Measurements from ENCODE around the gene CLIC5.

Gene CLIC5

DNA sequence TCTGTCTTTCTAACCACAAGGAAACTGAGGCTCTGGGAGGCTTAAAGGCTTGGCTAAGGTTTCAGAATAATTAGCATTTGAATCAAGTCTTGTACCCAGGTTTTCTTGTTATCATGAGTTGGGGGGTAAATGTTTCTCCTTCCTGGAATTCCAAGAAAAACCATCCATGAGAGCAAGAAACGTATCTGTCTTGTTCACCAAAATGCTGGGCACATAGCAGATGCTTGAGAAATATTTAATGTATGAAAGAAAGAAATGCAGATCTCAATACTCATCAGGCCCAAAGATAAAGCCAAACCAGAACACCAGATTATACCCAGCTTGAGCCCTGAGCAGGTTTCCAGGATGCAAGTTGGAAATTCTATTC lies 164.6 kb downstream of the CLIC5 start:
- H3K27ac Mint-ChIP-seq = peak overlapping the region in 1 of 2 donors; percentile 22

DNA sequence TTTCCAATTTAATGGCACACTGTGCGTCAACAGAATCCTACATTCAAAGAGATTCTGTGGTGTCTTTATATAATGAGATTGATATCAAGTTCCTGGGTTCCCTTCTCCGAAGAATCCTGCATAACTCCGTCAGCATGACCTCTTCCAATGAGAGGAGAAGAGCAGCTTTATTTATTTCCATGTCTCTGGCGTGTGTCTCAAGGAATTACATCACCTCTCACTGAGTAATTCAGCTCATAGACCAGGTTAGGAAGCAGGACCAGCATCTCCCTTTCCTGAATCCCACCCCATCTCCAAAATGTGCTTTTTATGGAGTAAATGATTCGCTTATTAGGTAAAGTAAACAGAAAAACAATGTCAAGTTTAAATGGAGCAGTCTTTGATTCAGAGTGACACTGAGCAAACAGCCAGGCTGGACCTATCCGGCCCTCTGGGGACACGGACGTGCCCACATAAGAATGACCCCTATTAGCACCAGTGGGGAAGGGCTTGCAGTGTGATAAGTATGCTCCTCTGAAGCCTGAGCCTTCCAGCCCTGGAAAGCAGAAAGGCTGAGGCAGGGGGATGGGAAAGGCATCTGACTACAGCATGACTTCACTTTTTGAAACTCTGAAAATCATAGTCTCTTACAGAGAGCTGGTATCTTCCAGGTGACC lies 165.2 kb downstream of the CLIC5 start:
- no peaks in the 10 kb centered on the region for H3K4me1 Mint-ChIP-seq
- no peak overlapping the region for H3K27ac Mint-ChIP-seq
- H3K4me3 Mint-ChIP-seq = no peak overlapping the region
- no peaks in the 10 kb centered on the region for H3K9me3 Mint-ChIP-seq
- peaks cover 18% of the 10 kb centered on the region for H3K27me3 Mint-ChIP-seq
- no peak for DNase-seq
- no peak for ATAC-seq

More for the DNA sequence above, 164.6 kb downstream of the CLIC5 start:
- Mint-ChIP-seq H3K4me3 (no peak overlapping the region), H3K4me1 (no peaks in the 10 kb centered on the region), H3K27me3 (peaks cover 18% of the 10 kb centered on the region), H3K9me3 (no peaks in the 10 kb centered on the region)
- ATAC-seq = no peak
- no peak for DNase-seq

DNA sequence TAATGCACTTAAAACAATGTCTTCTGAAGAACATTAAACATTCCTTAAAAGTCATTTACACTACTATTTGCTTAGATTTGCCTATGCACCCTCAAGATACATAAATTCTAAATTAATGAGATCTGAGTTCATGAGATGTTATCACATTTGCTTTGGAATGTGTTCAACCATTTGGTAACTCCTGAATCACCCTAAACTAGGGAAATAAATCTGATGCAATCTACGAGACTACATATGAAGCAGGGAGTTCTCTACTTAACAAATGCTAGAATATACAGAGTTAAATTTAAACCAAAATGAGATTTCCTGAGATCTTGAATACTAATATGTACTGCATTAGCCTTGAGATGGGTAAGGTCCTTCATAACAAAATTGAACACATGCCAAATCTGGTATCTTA lies 170.1 kb downstream of the CLIC5 start:
- DNase-seq = no peak

DNA sequence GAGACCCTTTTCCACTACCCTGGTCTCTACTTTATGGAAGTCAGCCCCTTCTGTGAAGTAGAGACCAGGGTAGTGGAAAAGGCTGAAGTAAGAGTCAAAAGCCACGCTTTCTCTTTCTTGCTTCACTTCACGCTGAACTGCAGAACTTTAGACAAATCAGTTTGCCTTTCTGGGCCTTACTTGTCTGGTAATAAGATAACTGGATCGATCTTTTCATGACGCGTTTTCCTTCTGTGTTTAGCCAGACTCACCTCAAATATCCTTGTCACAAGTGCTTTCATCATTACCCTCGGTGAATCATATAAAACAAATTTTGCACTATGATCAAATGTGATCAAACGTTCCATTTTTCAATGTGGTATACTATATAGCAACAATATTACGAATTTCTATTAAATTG lies 170.7 kb downstream of the CLIC5 start:
- ATAC-seq (no peak), DNase-seq (no peak)
- H3K4me3 Mint-ChIP-seq = no peak overlapping the region
- no peaks in the 10 kb centered on the region for H3K27me3 Mint-ChIP-seq
- no peaks in the 10 kb centered on the region for H3K4me1 Mint-ChIP-seq
- no peak overlapping the region for H3K27ac Mint-ChIP-seq
- no peaks in the 10 kb centered on the region for H3K9me3 Mint-ChIP-seq

More for the DNA sequence above, 170.1 kb downstream of the CLIC5 start:
- H3K4me1 Mint-ChIP-seq = no peaks in the 10 kb centered on the region
- H3K9me3 Mint-ChIP-seq = no peaks in the 10 kb centered on the region
- H3K4me3 Mint-ChIP-seq = no peak overlapping the region
- H3K27ac Mint-ChIP-seq = no peak overlapping the region
- H3K27me3 Mint-ChIP-seq = no peaks in the 10 kb centered on the region
- ATAC-seq = no peak

DNA sequence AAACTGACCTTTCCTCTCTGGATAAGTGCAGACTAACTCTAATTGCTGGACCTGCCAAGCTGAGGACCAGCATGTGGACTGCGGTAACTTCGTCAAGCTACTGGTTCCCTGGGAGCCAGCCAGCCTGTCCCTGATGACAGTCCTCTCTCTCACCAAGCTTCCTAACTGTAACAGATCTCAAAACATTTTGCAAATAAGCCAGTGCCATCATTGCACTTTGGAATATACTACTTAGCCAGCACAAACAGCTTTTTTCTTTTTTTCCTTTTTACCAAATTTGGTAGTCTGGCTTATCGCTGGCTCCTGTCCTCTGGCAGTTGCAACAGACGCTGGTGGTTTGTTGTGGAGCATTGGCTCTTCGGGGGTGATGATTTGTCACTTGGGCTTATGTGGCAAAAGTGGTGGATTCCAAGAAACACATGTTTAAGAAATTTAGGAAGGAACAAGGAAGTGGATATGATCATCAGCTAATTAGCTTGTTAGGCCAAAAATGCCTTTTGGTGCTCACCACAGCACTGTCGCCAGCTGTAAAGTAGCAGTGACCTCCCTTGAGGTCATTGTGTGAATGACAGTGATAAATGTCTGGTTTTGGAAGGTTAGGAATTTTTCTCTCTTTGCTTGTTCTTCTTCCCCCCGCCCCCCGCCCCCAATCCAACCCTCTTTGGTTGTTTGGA lies 171.7 kb downstream of the CLIC5 start:
- no peak overlapping the region for H3K27ac Mint-ChIP-seq

DNA sequence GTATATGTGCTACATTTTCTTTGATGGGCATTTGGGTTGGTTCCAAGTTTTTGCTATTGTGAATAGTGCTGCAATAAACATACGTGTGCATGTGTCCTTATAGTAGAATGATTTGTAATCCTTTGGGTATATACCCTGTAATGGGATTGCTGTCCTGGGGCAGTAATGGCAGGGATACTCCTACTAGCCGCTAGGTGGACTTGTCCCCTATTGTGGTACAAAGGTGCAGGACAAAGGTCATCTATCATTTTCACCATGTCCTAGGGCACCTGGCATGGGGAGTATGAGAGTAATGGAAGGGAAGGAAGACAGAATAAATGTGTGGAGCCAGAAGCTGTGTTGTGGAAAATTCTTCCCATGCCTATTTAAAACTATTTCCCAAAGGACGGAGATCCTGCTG lies 174.6 kb downstream of the CLIC5 start:
- no peak overlapping the region for H3K27ac Mint-ChIP-seq
- H3K4me1 Mint-ChIP-seq = peaks cover 16% of the 10 kb centered on the region
- ATAC-seq (no peak), DNase-seq (no peak)
- H3K9me3 Mint-ChIP-seq = no peaks in the 10 kb centered on the region
- no peaks in the 10 kb centered on the region for H3K27me3 Mint-ChIP-seq
- no peak overlapping the region for H3K4me3 Mint-ChIP-seq

More for the DNA sequence above, 171.7 kb downstream of the CLIC5 start:
- H3K27me3 Mint-ChIP-seq = no peaks in the 10 kb centered on the region
- H3K9me3 Mint-ChIP-seq = no peaks in the 10 kb centered on the region
- H3K4me1 Mint-ChIP-seq = no peaks in the 10 kb centered on the region
- no peak for ATAC-seq
- DNase-seq = no peak
- no peak overlapping the region for H3K4me3 Mint-ChIP-seq

DNA sequence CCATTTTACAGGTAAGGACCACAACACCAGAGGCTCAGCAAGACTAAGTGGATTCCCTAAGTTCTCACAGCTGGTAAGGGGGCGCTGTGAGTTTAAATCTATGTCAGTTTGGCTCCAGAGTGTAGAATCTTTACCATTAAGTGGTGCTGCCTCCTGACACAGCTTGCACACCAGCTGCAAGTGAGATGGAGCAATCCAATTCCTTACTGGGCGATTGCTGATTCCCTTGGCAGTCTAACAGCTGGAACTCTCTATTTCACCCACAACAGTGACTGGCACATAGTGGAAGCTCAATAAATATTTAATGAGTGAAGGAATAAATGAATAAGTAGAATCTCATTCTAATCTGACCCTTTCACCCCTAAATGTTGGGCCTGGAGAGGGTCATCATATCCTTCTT lies 176.7 kb downstream of the CLIC5 start:
- no peaks in the 10 kb centered on the region for H3K27me3 Mint-ChIP-seq
- DNase-seq (no peak), ATAC-seq (no peak)
- no peaks in the 10 kb centered on the region for H3K9me3 Mint-ChIP-seq
- H3K4me1 Mint-ChIP-seq = peaks cover 26% of the 10 kb centered on the region
- H3K27ac Mint-ChIP-seq = no peak overlapping the region
- H3K4me3 Mint-ChIP-seq = no peak overlapping the region

DNA sequence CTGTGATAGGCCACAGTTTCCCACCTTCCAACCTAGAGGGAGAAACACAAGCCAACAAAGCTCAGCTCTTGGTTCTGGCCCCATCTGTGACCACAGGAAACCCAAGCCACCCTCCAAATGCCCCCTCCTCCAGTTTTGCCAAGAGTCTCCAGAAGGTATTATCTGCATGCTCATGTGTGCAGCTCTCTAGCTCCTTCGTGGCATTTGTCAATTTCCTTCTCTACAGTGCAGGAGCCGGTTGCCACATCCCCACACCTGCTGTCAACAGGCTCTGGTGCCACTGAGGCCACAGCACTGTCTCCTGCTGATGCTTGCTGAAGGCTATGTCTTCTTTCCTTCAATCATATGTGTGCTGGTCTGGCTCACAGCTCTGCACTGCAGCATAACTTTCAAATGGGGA lies 177.2 kb downstream of the CLIC5 start:
- Mint-ChIP-seq H3K4me1 (peaks cover 26% of the 10 kb centered on the region), H3K27me3 (no peaks in the 10 kb centered on the region), H3K27ac (no peak overlapping the region), H3K4me3 (no peak overlapping the region), H3K9me3 (no peaks in the 10 kb centered on the region)
- DNase-seq = no peak
- ATAC-seq = peak; percentile 10

DNA sequence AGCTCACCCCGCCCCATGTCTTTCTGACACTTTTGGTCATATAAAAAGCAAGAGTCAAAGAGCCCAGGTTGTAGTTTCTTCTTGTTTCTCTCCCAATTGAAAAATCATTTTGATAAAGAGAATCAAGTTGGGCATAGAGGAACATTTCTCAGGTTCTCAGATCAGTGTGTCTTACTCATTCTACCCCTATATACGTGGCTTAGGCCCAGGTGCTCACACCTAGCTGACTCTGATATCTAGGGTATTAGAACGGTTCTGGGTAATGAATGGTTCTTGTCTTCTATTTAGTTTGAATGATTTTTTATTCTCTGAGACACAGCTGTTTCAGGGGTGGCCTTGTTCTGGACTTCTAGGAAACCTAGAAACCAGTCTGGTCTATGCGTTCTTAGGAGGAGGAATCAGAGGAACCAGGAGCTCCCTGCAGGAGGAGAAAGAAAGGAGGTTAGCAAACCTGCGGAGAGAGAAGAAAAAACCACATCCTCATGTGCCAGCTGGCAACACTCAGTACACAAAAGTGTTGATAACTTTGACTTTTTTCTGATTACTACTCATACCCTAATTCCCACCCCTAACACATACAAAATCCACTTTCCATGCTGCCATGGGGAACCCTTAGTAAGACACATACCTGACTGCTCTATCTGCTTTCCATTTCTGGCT lies 178.0 kb downstream of the CLIC5 start:
- Mint-ChIP-seq H3K4me1 (peaks cover 26% of the 10 kb centered on the region), H3K9me3 (no peaks in the 10 kb centered on the region), H3K27me3 (no peaks in the 10 kb centered on the region), H3K27ac (no peak overlapping the region), H3K4me3 (no peak overlapping the region)
- DNase-seq (no peak), ATAC-seq (peak; percentile 55)

DNA sequence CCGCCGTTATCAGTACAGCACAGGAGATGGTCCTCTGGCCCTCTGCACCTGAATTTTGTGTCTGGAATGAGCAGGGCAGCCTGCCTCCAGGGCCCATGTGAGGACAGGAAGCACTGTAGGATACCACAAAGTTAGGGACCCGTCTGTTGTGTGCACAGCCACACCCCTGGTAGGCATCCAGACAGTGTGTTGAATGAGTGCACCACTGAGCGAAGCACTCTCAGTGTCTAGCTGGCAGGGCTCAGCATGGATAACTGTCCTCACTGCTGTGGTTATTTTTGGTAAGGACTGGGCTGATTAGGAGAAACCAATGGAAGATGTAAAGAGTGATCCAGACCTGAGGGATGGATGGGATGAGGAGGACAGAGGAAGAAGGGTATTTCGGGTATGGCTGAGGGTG lies 178.7 kb downstream of the CLIC5 start:
- no peaks in the 10 kb centered on the region for H3K27me3 Mint-ChIP-seq
- peaks cover 29% of the 10 kb centered on the region for H3K4me1 Mint-ChIP-seq
- no peak for DNase-seq
- ATAC-seq = peak; percentile 40
- H3K9me3 Mint-ChIP-seq = no peaks in the 10 kb centered on the region
- no peak overlapping the region for H3K27ac Mint-ChIP-seq
- H3K4me3 Mint-ChIP-seq = no peak overlapping the region

DNA sequence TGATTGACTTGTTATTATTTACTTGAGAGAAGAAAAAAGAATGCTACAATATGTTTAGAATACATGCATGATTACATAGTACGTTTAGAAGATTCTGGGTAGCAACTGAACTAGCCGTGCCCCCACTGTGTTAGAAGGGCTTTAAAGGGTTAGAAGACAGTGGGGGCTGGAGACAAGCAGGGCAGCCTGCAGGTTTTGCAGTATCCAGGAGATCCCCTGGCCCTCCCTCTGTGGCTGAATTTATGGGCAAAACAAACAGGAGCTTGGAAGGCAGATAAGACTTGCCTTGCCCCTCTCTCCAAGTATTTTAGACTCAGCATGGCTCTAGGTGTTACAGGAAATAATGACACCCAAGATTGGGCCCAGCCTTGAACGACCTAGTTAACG lies 179.2 kb downstream of the CLIC5 start:
- ATAC-seq = no peak
- no peaks in the 10 kb centered on the region for H3K9me3 Mint-ChIP-seq
- no peak for DNase-seq
- no peak overlapping the region for H3K27ac Mint-ChIP-seq
- H3K27me3 Mint-ChIP-seq = no peaks in the 10 kb centered on the region
- peaks cover 35% of the 10 kb centered on the region for H3K4me1 Mint-ChIP-seq
- H3K4me3 Mint-ChIP-seq = no peak overlapping the region

DNA sequence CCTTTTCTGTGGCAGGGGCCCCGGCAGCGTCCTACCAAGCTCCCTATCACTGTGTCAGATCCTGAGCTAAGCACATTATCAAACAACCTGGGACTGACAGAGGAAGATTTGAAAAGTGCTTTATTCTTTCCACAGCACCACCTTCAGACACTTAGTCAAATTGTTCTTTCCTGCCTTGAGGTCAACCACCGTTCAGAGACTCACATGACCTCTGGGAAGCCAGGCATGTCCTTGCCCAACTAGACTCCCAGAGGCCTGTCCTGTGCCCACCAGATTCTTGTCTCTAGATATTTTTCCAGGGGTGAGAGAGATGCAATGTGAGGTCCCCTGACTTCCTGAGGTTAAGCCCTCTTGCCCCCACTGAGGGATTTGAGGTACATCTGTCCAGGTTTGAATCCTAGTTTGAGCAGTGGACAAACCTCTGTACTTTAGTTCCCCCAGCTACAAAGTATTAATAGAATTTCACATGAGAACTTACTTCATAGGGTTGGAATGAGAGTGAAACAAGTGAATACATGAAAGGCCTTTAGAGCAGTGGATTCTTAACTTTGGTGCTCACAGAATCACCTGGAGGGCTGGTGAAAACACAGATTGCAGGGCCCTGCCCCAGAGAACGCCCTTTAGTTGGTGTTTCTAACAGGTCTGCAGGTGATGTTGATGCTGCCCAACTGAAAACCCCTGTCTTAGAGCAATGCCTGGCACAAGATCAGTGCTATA lies 179.8 kb downstream of the CLIC5 start:
- Mint-ChIP-seq H3K4me3 (peak overlapping the region in 1 of 2 donors; percentile 20), H3K4me1 (peaks cover 40% of the 10 kb centered on the region), H3K27ac (no peak overlapping the region), H3K9me3 (no peaks in the 10 kb centered on the region), H3K27me3 (no peaks in the 10 kb centered on the region)
- ATAC-seq = no peak
- no peak for DNase-seq

DNA sequence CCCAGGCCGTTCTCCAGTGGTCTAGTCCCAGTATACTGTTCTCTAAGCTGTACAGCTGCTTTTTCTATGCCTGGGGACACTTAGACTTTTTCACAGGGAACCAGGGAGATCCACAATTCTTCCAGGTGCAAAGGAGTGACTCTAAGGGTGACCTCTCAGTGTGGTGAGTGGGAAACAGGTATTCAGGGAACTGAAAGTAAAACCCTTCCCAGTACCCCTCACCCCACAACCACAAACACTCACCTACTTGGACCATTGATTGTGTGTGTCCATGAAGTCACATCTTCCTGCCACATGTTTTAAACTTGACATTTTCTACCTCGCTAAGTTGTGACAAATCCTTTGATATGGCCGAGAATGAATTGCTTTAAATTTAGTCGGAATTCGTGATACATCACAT lies 183.6 kb downstream of the CLIC5 start:
- DNase-seq (no peak), ATAC-seq (no peak)
- Mint-ChIP-seq H3K27ac (no peak overlapping the region), H3K4me3 (no peak overlapping the region), H3K27me3 (no peaks in the 10 kb centered on the region), H3K4me1 (peaks cover 39% of the 10 kb centered on the region), H3K9me3 (peaks cover 0 to 15% of the 10 kb centered on the region in 2 donors)

Measured in stimulated activated naive CD8-positive, alpha-beta T cell treated with anti-CD3 and anti-CD28 coated beads, Interleukin-15, amount 100 ng/mL, for 72 hours (primary cell).